Smooth muscle cell (in vitro differentiated cells): Measurements from ENCODE around the gene TARBP2. TPM values are rescaled to one million over a fixed set of nuclear protein-coding genes. Genes with fewer than 3 reads are reported as not detected.

ENCODE experiments used
- DNase-seq: peaks from one replicate; lab custom pipeline; 2025; ENCODE audit not compliant: unreplicated experiment; lab: John Stamatoyannopoulos, UW
- H2AFZ ChIP-seq: fragments of 200-600 bp; sonication (generic); 2 replicates; pipeline ENCODE4 v1.6.0; 2016; ENCODE audit warnings: antibody characterized with exemption, low read depth, mild to moderate bottlenecking
- H3F3A ChIP-seq: fragments of 200-600 bp; sonication (generic); 2 replicates; pipeline ENCODE4 v1.6.0; 2017; ENCODE audit warnings: antibody characterized with exemption, low read depth
- H3K27ac ChIP-seq: fragments of 200-600 bp; sonication (generic); 2 replicates; pipeline ENCODE4 v1.5.1; 2016; ENCODE audit warnings: low read depth, mild to moderate bottlenecking
- H3K27me3 ChIP-seq: fragments of 200-600 bp; sonication (generic); 2 replicates; pipeline ENCODE4 v1.6.1; 2016; ENCODE audit warnings: low read depth, mild to moderate bottlenecking
- H3K36me3 ChIP-seq: fragments of 200-600 bp; sonication (generic); 2 replicates; pipeline ENCODE4 v1.5.1; 2016; ENCODE audit warnings: low read depth
- H3K4me1 ChIP-seq: fragments of 200-600 bp; sonication (generic); 2 replicates; pipeline ENCODE4 v1.5.1; 2016; ENCODE audit warnings: low read depth
- H3K4me2 ChIP-seq: fragments of 200-600 bp; sonication (generic); 2 replicates; pipeline ENCODE4 v1.6.0; 2016; ENCODE audit warnings: mild to moderate bottlenecking
- H3K4me3 ChIP-seq: fragments of 200-600 bp; sonication (generic); 2 replicates; pipeline ENCODE4 v1.5.1; 2016; ENCODE audit warnings: mild to moderate bottlenecking
- H3K79me2 ChIP-seq: fragments of 200-600 bp; sonication (generic); 2 replicates; pipeline ENCODE4 v1.6.0; 2016; ENCODE audit warnings: low read depth, mild to moderate bottlenecking
- H3K9ac ChIP-seq: fragments of 200-600 bp; sonication (generic); 2 replicates; pipeline ENCODE4 v1.6.0; 2016; ENCODE audit warnings: low read depth
- H3K9me3 ChIP-seq: fragments of 200-600 bp; sonication (generic); replicated peaks from 2 replicates; pipeline ENCODE4 v1.5.1; 2016; ENCODE audit warnings: low read depth
- H4K20me1 ChIP-seq: fragments of 200-600 bp; sonication (generic); 2 replicates; pipeline ENCODE4 v1.6.0; 2016; ENCODE audit warnings: low read depth
- CTCF ChIP-seq: fragments of 200-600 bp; sonication (generic); IDR thresholded peaks from 2 replicates; pipeline ENCODE4 v1.5.1; 2017; ENCODE audit warnings: borderline replicate concordance, mild to moderate bottlenecking, antibody characterized with exemption; ENCODE audit not compliant: insufficient read depth, poor library complexity, severe bottlenecking
- WGBS: methylation state at CpG from one replicate; pipeline ENCODE4 v1.1.7; 2016; ENCODE audit warnings: low lambda C conversion rate; 5-methylcytosine and 5-hydroxymethylcytosine counted together
- polyA plus RNA-seq: library from polyadenylated mRNA; unstranded; fragments of >200 nt; fragmentation: Nextera tagmentation; extraction: Ambion mirVana; gene quantifications from 2 replicates; pipeline ENCODE4 v1.2.1, GENCODE V29; 2016
- total RNA-seq: library from RNA; depleted of rRNA; stranded (reverse); fragments of >200 nt; gene quantifications from 2 replicates; pipeline ENCODE4 v1.2.3, GENCODE V29; 2014

TARBP2 gene
- total and polyA plus RNA-seq, 2 experiments from 2014 or later: 31.8 to 47.5 TPM

- 97% methylated on average over 13 of the region's 13 CpGs for WGBS
- TF ChIP-seq CTCF: no peak
- Histone ChIP-seq H2AFZ (no peak overlapping the region), H3K4me1 (no peaks in the 10 kb centered on the region), H3K27ac (no peak overlapping the region), H3K4me3 (no peak overlapping the region), H3F3A (no peaks in the 10 kb centered on the region), H3K9me3 (no peaks in the 10 kb centered on the region), H3K79me2 (no peaks in the 10 kb centered on the region), H3K27me3 (no peaks in the 10 kb centered on the region), H3K36me3 (peaks cover 19% of the 10 kb centered on the region), H3K9ac (no peak overlapping the region), H4K20me1 (no peaks in the 10 kb centered on the region), H3K4me2 (no peak overlapping the region)
- DNase-seq: no peak
These were observed 23.4 kb downstream of the TARBP2 start for GRCh38 chr12:53524476-53524875.

- no peak overlapping the region for H2AFZ ChIP-seq
- H3K4me2 ChIP-seq: no peak overlapping the region
These were observed 29.0 kb downstream of the TARBP2 start for GRCh38 chr12:53530061-53530460.

GRCh38 chr12:53530920-53531319, 29.8 kb downstream of the TARBP2 start:
- no peak for TF ChIP-seq CTCF
- H3K9ac ChIP-seq: no peak overlapping the region
- H4K20me1 ChIP-seq: no peaks in the 10 kb centered on the region
- no peak for DNase-seq
- no peaks in the 10 kb centered on the region for H3K9me3 ChIP-seq
- no peaks in the 10 kb centered on the region for H3K4me1 ChIP-seq
- no peaks in the 10 kb centered on the region for H3F3A ChIP-seq
- no peak overlapping the region for H3K4me2 ChIP-seq
- H2AFZ ChIP-seq: no peak overlapping the region
- H3K79me2 ChIP-seq: no peaks in the 10 kb centered on the region
- peaks cover 10% of the 10 kb centered on the region for H3K36me3 ChIP-seq
- H3K27ac ChIP-seq: peak overlapping the region; percentile 56
- no peaks in the 10 kb centered on the region for H3K27me3 ChIP-seq
- no peak overlapping the region for H3K4me3 ChIP-seq
- 63% methylated on average over 4 of the region's 4 CpGs for WGBS

More at GRCh38 chr12:53530061-53530460, 29.0 kb downstream of the TARBP2 start:
- H3K9ac ChIP-seq: no peak overlapping the region
- no peaks in the 10 kb centered on the region for H3F3A ChIP-seq
- no peak for TF ChIP-seq CTCF
- H3K27me3 ChIP-seq: no peaks in the 10 kb centered on the region
- H3K79me2 ChIP-seq: no peaks in the 10 kb centered on the region
- H3K27ac ChIP-seq: no peak overlapping the region
- H3K36me3 ChIP-seq: peaks cover 8% of the 10 kb centered on the region
- H3K9me3 ChIP-seq: no peaks in the 10 kb centered on the region
- no peak overlapping the region for H3K4me3 ChIP-seq
- no peak for DNase-seq
- no peaks in the 10 kb centered on the region for H3K4me1 ChIP-seq
- WGBS: 100% methylated on average over 2 of the region's 2 CpGs
- no peaks in the 10 kb centered on the region for H4K20me1 ChIP-seq

- Histone ChIP-seq H3K27me3 (no peaks in the 10 kb centered on the region), H2AFZ (no peak overlapping the region), H3F3A (no peaks in the 10 kb centered on the region), H3K36me3 (peaks cover 19% of the 10 kb centered on the region), H3K4me2 (no peak overlapping the region), H3K4me1 (no peaks in the 10 kb centered on the region), H3K79me2 (no peaks in the 10 kb centered on the region), H3K27ac (no peak overlapping the region), H3K9ac (no peak overlapping the region), H4K20me1 (no peaks in the 10 kb centered on the region), H3K4me3 (no peak overlapping the region), H3K9me3 (no peaks in the 10 kb centered on the region)
- no peak for TF ChIP-seq CTCF
- WGBS: 96% methylated on average over 3 of the region's 3 CpGs
- no peak for DNase-seq
These were observed 30.9 kb downstream of the TARBP2 start for GRCh38 chr12:53532021-53532420.
